GM23248 (cell line): Measurements from ENCODE around the gene PRSS23. TPM values are rescaled to one million over a fixed set of nuclear protein-coding genes. Genes with fewer than 3 reads are reported as not detected.

Experiments
- DNase-seq: peaks from one replicate; pipeline ENCODE4 v3.0.0-alpha.2; 2015
- H2AFZ ChIP-seq: fragments of 200-600 bp; sonication (generic); 2 replicates; pipeline ENCODE4 v1.6.1; 2016; ENCODE audit warnings: antibody characterized with exemption
- H3F3A ChIP-seq: fragments of 200-600 bp; sonication (generic); 2 replicates; pipeline ENCODE4 v1.6.1; 2016; ENCODE audit warnings: mild to moderate bottlenecking, antibody characterized with exemption, mixed run types; ENCODE audit not compliant: insufficient read depth
- H3K27ac ChIP-seq: fragments of 200-600 bp; sonication (generic); 2 replicates; pipeline ENCODE4 v1.5.1; 2016; ENCODE audit warnings: mild to moderate bottlenecking
- H3K27me3 ChIP-seq: fragments of 200-600 bp; sonication (generic); replicated peaks from 2 replicates; pipeline ENCODE4 v1.6.1; 2016; ENCODE audit warnings: mild to moderate bottlenecking; ENCODE audit not compliant: insufficient read depth
- H3K36me3 ChIP-seq: fragments of 200-600 bp; sonication (generic); 2 replicates; pipeline ENCODE4 v1.6.1; 2016; ENCODE audit warnings: low read depth, mild to moderate bottlenecking
- H3K4me1 ChIP-seq: fragments of 200-600 bp; sonication (generic); 2 replicates; pipeline ENCODE4 v1.6.1; 2016; ENCODE audit warnings: mild to moderate bottlenecking; ENCODE audit not compliant: insufficient read depth
- H3K4me2 ChIP-seq: fragments of 200-600 bp; sonication (generic); one replicate; pipeline ENCODE4 v1.6.1; 2016; ENCODE audit warnings: mild to moderate bottlenecking; ENCODE audit not compliant: unreplicated experiment
- H3K4me3 ChIP-seq: fragments of 200-600 bp; sonication (generic); 2 replicates; pipeline ENCODE4 v1.5.1; 2016; ENCODE audit warnings: mild to moderate bottlenecking
- H3K79me2 ChIP-seq: fragments of 200-600 bp; sonication (generic); 2 replicates; pipeline ENCODE4 v1.6.1; 2016; ENCODE audit warnings: mild to moderate bottlenecking; ENCODE audit not compliant: insufficient read depth
- H3K9ac ChIP-seq: fragments of 200-600 bp; sonication (generic); 2 replicates; pipeline ENCODE4 v1.6.1; 2016; ENCODE audit warnings: mild to moderate bottlenecking
- H3K9me2 ChIP-seq: fragments of 200-600 bp; sonication (generic); 2 replicates; pipeline ENCODE4 v1.6.1; 2016; ENCODE audit warnings: mixed run types, mild to moderate bottlenecking, moderate library complexity; ENCODE audit not compliant: insufficient read depth
- H3K9me3 ChIP-seq: fragments of 200-600 bp; sonication (generic); one replicate; pipeline ENCODE4 v1.6.1; 2017; ENCODE audit warnings: low read depth
- H4K20me1 ChIP-seq: fragments of 200-600 bp; sonication (generic); 2 replicates; pipeline ENCODE4 v1.6.0; 2016; ENCODE audit not compliant: insufficient read depth
- EZH2 ChIP-seq: fragments of 200-600 bp; sonication (generic); IDR thresholded peaks from 2 replicates; pipeline ENCODE4 v1.6.1; 2018; ENCODE audit warnings: antibody characterized with exemption, mild to moderate bottlenecking; ENCODE audit not compliant: insufficient read depth, poor library complexity, severe bottlenecking
- EZH2phosphoT487 ChIP-seq: fragments of 200-600 bp; sonication (generic); IDR thresholded peaks from 2 replicates; pipeline ENCODE4 v1.6.1; 2018; ENCODE audit warnings: antibody characterized with exemption, moderate library complexity, mild to moderate bottlenecking, low read depth; ENCODE audit not compliant: insufficient read depth
- WGBS, 2 experiments: methylation state at CpG; one replicate each; pipeline ENCODE4 v1.1.6; 2015 to 2017; ENCODE audit warnings: low lambda C conversion rate in 2 of 2, low coverage in 1 of 2; ENCODE audit errors: missing lambda C conversion rate in 2 of 2; 5-methylcytosine and 5-hydroxymethylcytosine counted together
- in situ Hi-C: fragments of 300-500 bp; cut with MboI; formaldehyde crosslinking; loops from 2 replicates; pipeline ENCODE4 v1.15.0; 2020
- polyA plus RNA-seq: library from polyadenylated mRNA; unstranded; fragments of >200 nt; fragmentation: Nextera tagmentation; extraction: Ambion mirVana; gene quantifications from 2 replicates; pipeline ENCODE4 v1.2.1, GENCODE V29; 2016
- total RNA-seq: library from RNA; depleted of rRNA; stranded (reverse); fragments of >200 nt; shearing (Covaris generic); gene quantifications from 2 replicates; pipeline ENCODE4 v1.2.3, GENCODE V29; 2014; rRNA removed

PRSS23 gene
- total and polyA plus RNA-seq, 2 experiments from 2014 or later, result 217 to 376 TPM

- Histone ChIP-seq H4K20me1 (no peaks in the 10 kb centered on the region), H3K9ac (no peak overlapping the region), H3K4me2 (no peak overlapping the region), H3K79me2 (no peaks in the 10 kb centered on the region), H3K27me3 (no peaks in the 10 kb centered on the region), H3K27ac (no peak overlapping the region), H3K4me3 (no peak overlapping the region), H3K4me1 (no peaks in the 10 kb centered on the region), H3F3A (no peaks in the 10 kb centered on the region), H3K9me3 (no peaks in the 10 kb centered on the region), H3K36me3 (no peaks in the 10 kb centered on the region), H2AFZ (no peak overlapping the region), H3K9me2 (no peaks in the 10 kb centered on the region)
- 37 to 42% methylated on average over 1 of the region's 1 CpG for WGBS, 2 experiments
- no peak for DNase-seq
- in situ Hi-C loops, result no loop called here
- no peak for TF ChIP-seq EZH2
- TF ChIP-seq EZH2phosphoT487, result no peak
Measured at GRCh38 chr11:86848132-86848531, 47.8 kb downstream of the PRSS23 start.

DNA sequence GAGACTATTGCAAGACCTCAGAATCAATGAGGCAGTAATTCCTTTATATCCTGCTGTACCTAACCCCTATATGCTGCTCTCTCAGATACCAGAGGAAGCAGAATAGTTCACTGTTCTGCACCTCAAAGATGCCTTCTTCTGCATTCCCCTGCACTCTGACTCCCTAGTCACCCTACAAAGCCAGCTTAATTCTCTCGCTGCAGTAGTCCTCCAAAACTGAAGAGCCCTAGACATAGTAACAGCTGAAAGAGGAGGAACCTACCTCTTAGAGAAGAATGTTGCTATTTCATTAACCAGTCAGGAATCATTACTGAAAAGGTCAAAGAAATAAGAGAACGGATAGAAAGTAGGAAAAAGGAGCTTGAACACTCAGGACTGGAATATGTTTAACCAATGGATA lies 49.3 kb downstream of the PRSS23 start:
- Histone ChIP-seq H3K9me2 (no peaks in the 10 kb centered on the region), H2AFZ (no peak overlapping the region), H3K27ac (no peak overlapping the region), H4K20me1 (no peaks in the 10 kb centered on the region), H3K4me3 (no peak overlapping the region), H3F3A (no peaks in the 10 kb centered on the region), H3K27me3 (no peaks in the 10 kb centered on the region), H3K4me1 (no peaks in the 10 kb centered on the region), H3K79me2 (no peaks in the 10 kb centered on the region), H3K36me3 (no peaks in the 10 kb centered on the region), H3K9ac (no peak overlapping the region), H3K4me2 (no peak overlapping the region), H3K9me3 (no peaks in the 10 kb centered on the region)
- TF ChIP-seq EZH2phosphoT487, result no peak
- no peak for TF ChIP-seq EZH2
- WGBS, 2 experiments, result 59 to 76% methylated on average over 2 of the region's 2 CpGs
- in situ Hi-C loops, result no loop called here
- DNase-seq, result no peak

Other genes starting within 250 kb of the PRSS23 start
- gene ME3, start 127.9 kb upstream of the PRSS23 start, total RNA-seq, result 7.7 and 10.9 TPM in 2 replicates
- 7.5 TPM in 2 replicates for gene ME3, start 127.9 kb upstream of the PRSS23 start, polyA plus RNA-seq
- gene FZD4, start 154.9 kb downstream of the PRSS23 start, total RNA-seq, result 19.1 and 21.3 TPM in 2 replicates
- gene FZD4, start 154.9 kb downstream of the PRSS23 start, polyA plus RNA-seq, result 7.8 and 8.3 TPM in 2 replicates
- 8.0 and 11.0 TPM in 2 replicates for gene TMEM135, start 237.4 kb downstream of the PRSS23 start, total RNA-seq
- 11.9 and 12.5 TPM in 2 replicates for gene TMEM135, start 237.4 kb downstream of the PRSS23 start, polyA plus RNA-seq